GM12872 (cell line): ENCODE results near the gene TTLL5.
A peak's percentile ranks its signal among the peaks of the same experiment; 100 is the strongest.

Source experiments
- CTCF ChIP-seq: IDR thresholded peaks from 3 replicates; pipeline ENCODE4 v1.5.1; 2011; ENCODE audit warnings: low read depth, mild to moderate bottlenecking, low read length, moderate library complexity; ENCODE audit not compliant: insufficient read depth

Gene TTLL5

GRCh38 chr14:75971509-75971908, 310.5 kb downstream of the TTLL5 start:
- TF ChIP-seq CTCF, result no peak

GRCh38 chr14:75972801-75973421, 311.9 kb downstream of the TTLL5 start:
- TF ChIP-seq CTCF, result no peak

GRCh38 chr14:75976826-75977581, 316.0 kb downstream of the TTLL5 start:
- TF ChIP-seq CTCF, result no peak

- TF ChIP-seq CTCF, result no peak
These were observed 316.5 kb downstream of the TTLL5 start for GRCh38 chr14:75977582-75977943.

- no peak for TF ChIP-seq CTCF
These were observed 317.2 kb downstream of the TTLL5 start for GRCh38 chr14:75978249-75978731.

GRCh38 chr14:75979071-75979571, 318.1 kb downstream of the TTLL5 start:
- peak; percentile 59 for TF ChIP-seq CTCF

- TF ChIP-seq CTCF, result no peak
These were observed 318.9 kb downstream of the TTLL5 start for GRCh38 chr14:75979648-75980565.
